Ovary (tissue), 9 donors: ENCODE data around the gene HOXA5. TPM values are rescaled to one million over a fixed set of nuclear protein-coding genes. Genes with fewer than 3 reads are reported as not detected.

Experiments used
- DNase-seq, 5 donors: peaks; one replicate each; pipeline ENCODE4 v3.0.0-alpha.2; 2019 to 2020
- H3K27ac ChIP-seq, 2 donors: fragments of 200-600 bp; one replicate each; pipeline versions ENCODE4 v1.5.1 to v1.8.0; 2019 to 2022
- H3K27me3 ChIP-seq: fragments of 200-600 bp; one replicate; pipeline ENCODE4 v1.8.0; 2022
- H3K36me3 ChIP-seq: fragments of 200-600 bp; sonication (generic); one replicate; pipeline ENCODE4 v1.5.1; 2019
- H3K4me1 ChIP-seq: one replicate; pipeline ENCODE4 v1.8.1; 2013; ENCODE audit warnings: mild to moderate bottlenecking, moderate library complexity; ENCODE audit not compliant: insufficient read depth
- H3K4me3 ChIP-seq: fragments of 200-600 bp; sonication (generic); one replicate; pipeline ENCODE4 v1.5.1; 2017
- H3K9me3 ChIP-seq, 2 donors: fragments of 200-600 bp in 1 of 2; sonication (generic) in 1 of 2; one replicate each; pipeline versions ENCODE4 v1.5.1 to v1.8.1; 2013 to 2019; ENCODE audit warnings: mild to moderate bottlenecking in 1 of 2, moderate library complexity in 1 of 2
- CTCF ChIP-seq, 3 donors: fragments of 450-650 bp in 2 of 3; fragments of 200-600 bp in 1 of 3; IDR thresholded peaks; one replicate each; pipeline versions ENCODE4 v1.5.1 to v1.8.0; 2016 to 2022; ENCODE audit warnings: antibody characterized with exemption in 3 of 3, mild to moderate bottlenecking in 1 of 3
- EP300 ChIP-seq: sonication (generic); formaldehyde crosslinking; IDR thresholded peaks from one replicate; pipeline ENCODE4 v1.6.1; 2017; ENCODE audit warnings: antibody characterized with exemption
- POLR2A ChIP-seq: fragments of 450-650 bp; IDR thresholded peaks from one replicate; pipeline ENCODE4 v1.6.1; 2017; ENCODE audit warnings: antibody characterized with exemption, mild to moderate bottlenecking, moderate library complexity
- WGBS, 3 donors: extraction: QIAGEN DNeasy Blood & Tissue Kit in 1 of 3; methylation state at CpG; one replicate each; pipeline versions ENCODE4 v1.1.5 to v1.1.7; 2013 to 2017; 5-methylcytosine and 5-hydroxymethylcytosine counted together
- intact Hi-C, 4 donors: fragments of 100-400 bp; cut with DNase I; formaldehyde crosslinking; loops; one replicate each; pipeline versions ENCODE4 v1.11.0 to v1.15.1; 2022 to 2023
- polyA plus RNA-seq, 2 donors: library from polyadenylated mRNA; stranded (reverse); fragments of 200-250 nt in 1 of 2; fragments of 350-450 nt in 1 of 2; fragmentation: Illumina TruSeq in 1 of 2; extraction: RNeasy Lipid Tissue Mini Kit (QIAGEN cat#74804) in 1 of 2; gene quantifications; one replicate each; pipeline ENCODE4 v1.2.3, GENCODE V29; 2013 to 2014
- total RNA-seq, 7 donors: library from RNA; depleted of rRNA in 2 of 7; stranded (reverse); fragments of >200 nt in 2 of 7; fragmentation: NEBNext Ultra II Directional in 3 of 7; extraction: Animal tissue kit (Norgen Biotek cat#: 25700) in 3 of 7; gene quantifications; one replicate each; pipeline versions ENCODE4 v1.1.0 to v1.2.4, GENCODE V29; 2016 to 2023
- donor health status: DM: no; HTN: no; CAD: no; lungs with moderate emphysema.
- donor health status: DM: no; HTN: no; CAD: no.
- donor health status: Bipolar disorder and iron deficiency.
- donor health status: DM: yes; HTN: yes; CAD: no.
- donor health status: DM: no; HTN: no; CAD: no.
- donor health status: DM: yes; HTN: yes; CAD: no.

The HOXA5 gene
- total and polyA plus RNA-seq, 9 donors, result 0.40 to 29.6 (median 1.8) TPM

- no peak overlapping the region for H3K27ac ChIP-seq
- 49 to 65% (median 52%) methylated on average over 29 of the region's 29 CpGs for WGBS, 3 donors
- H3K9me3 ChIP-seq, result no peaks in the 10 kb centered on the region
- H3K4me1 ChIP-seq, result peaks cover 4% of the 10 kb centered on the region
- H3K27me3 ChIP-seq, result no peaks in the 10 kb centered on the region
- peak in 1 of 5 donors; percentile 37 for DNase-seq
- no peak overlapping the region for H3K4me3 ChIP-seq
- TF ChIP-seq CTCF (IDR thresholded peaks at IDR 0.05), result no peak
- TF ChIP-seq EP300, result no peak
- TF ChIP-seq POLR2A, result no peak
- intact Hi-C loops, result no loop called here
- no peaks in the 10 kb centered on the region for H3K36me3 ChIP-seq
Observed at GRCh38 chr7:27094304-27095049, 49.0 kb downstream of the HOXA5 start.

- Histone ChIP-seq H3K36me3 (no peaks in the 10 kb centered on the region), H3K27me3 (no peaks in the 10 kb centered on the region), H3K27ac (no peak overlapping the region), H3K9me3 (no peaks in the 10 kb centered on the region), H3K4me1 (peaks cover 4% of the 10 kb centered on the region), H3K4me3 (no peak overlapping the region)
- intact Hi-C loops, result no loop called here
- DNase-seq, result no peak
- TF ChIP-seq CTCF (IDR thresholded peaks at IDR 0.05), result no peak
- no peak for TF ChIP-seq EP300
- no peak for TF ChIP-seq POLR2A
- 73 to 77% (median 76%) methylated on average over 6 of the region's 6 CpGs for WGBS, 3 donors
Observed at GRCh38 chr7:27093184-27093895, 50.1 kb downstream of the HOXA5 start.

- Histone ChIP-seq H3K9me3 (no peaks in the 10 kb centered on the region), H3K4me3 (no peak overlapping the region), H3K27me3 (peaks cover 2% of the 10 kb centered on the region), H3K27ac (no peak overlapping the region), H3K4me1 (peaks cover 4% of the 10 kb centered on the region), H3K36me3 (no peaks in the 10 kb centered on the region)
- intact Hi-C loops, result no loop called here
- TF ChIP-seq CTCF (IDR thresholded peaks at IDR 0.05) (no peak), EP300 (no peak), POLR2A (no peak)
- WGBS, 3 donors, result 36 to 70% (median 42%) methylated on average over 1 of the region's 1 CpG
- DNase-seq, result no peak
Observed at GRCh38 chr7:27092819-27093110, 50.7 kb downstream of the HOXA5 start.

GRCh38 chr7:27091941-27092818 is 51.3 kb downstream of the HOXA5 start:
- DNase-seq, result no peak
- H3K9me3 ChIP-seq, result no peaks in the 10 kb centered on the region
- intact Hi-C loops, result no loop called here
- no peak for TF ChIP-seq POLR2A
- TF ChIP-seq EP300, result no peak
- no peak for TF ChIP-seq CTCF (IDR thresholded peaks at IDR 0.05)
- peaks cover 3% of the 10 kb centered on the region for H3K4me1 ChIP-seq
- H3K36me3 ChIP-seq, result no peaks in the 10 kb centered on the region
- H3K27ac ChIP-seq, result no peak overlapping the region
- WGBS, 3 donors, result 63 to 69% (median 67%) methylated on average over 9 of the region's 9 CpGs
- no peak overlapping the region for H3K4me3 ChIP-seq
- peaks cover 3% of the 10 kb centered on the region for H3K27me3 ChIP-seq
